Fibroblast of skin of back (primary cell): ENCODE results near the gene NADK.
A peak's percentile ranks its signal among the peaks of the same experiment; 100 is the strongest.

Source experiments
- DNase-seq: peaks from one replicate; pipeline ENCODE4 v3.0.0-alpha.2; 2013

The NADK gene

GRCh38 chr1:1786836-1787605 is 8.8 kb upstream of the NADK start:
- no peak for DNase-seq

- no peak for DNase-seq
Measured at GRCh38 chr1:1785666-1786065, 7.4 kb upstream of the NADK start.

- no peak for DNase-seq
Measured at GRCh38 chr1:1784933-1785332, 6.7 kb upstream of the NADK start.

DNA sequence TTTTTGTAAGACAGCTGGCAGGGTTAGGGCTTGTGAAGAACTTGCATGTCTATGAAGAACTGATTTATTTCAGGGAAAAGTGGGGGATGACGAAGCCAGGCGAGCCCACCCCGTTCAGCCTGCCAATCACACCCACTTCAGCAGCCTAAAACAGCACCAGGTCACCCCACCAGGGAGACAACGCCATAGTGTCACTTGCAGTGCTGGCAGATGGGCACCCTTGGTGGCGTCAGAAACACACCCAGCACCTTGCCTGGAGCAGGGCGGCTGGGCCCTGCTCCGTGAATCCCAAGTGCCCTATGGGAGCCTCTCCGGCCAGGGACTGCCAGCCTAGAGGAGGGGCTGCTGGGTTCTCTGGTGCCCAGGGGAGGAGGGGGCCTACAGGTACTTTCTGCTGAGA is 5.0 kb upstream of the NADK start:
- DNase-seq, result no peak

GRCh38 chr1:1782399-1783221 is 4.3 kb upstream of the NADK start:
- peak; percentile 71 for DNase-seq

- no peak for DNase-seq
Measured at GRCh38 chr1:1781526-1781903, 3.2 kb upstream of the NADK start.

DNA sequence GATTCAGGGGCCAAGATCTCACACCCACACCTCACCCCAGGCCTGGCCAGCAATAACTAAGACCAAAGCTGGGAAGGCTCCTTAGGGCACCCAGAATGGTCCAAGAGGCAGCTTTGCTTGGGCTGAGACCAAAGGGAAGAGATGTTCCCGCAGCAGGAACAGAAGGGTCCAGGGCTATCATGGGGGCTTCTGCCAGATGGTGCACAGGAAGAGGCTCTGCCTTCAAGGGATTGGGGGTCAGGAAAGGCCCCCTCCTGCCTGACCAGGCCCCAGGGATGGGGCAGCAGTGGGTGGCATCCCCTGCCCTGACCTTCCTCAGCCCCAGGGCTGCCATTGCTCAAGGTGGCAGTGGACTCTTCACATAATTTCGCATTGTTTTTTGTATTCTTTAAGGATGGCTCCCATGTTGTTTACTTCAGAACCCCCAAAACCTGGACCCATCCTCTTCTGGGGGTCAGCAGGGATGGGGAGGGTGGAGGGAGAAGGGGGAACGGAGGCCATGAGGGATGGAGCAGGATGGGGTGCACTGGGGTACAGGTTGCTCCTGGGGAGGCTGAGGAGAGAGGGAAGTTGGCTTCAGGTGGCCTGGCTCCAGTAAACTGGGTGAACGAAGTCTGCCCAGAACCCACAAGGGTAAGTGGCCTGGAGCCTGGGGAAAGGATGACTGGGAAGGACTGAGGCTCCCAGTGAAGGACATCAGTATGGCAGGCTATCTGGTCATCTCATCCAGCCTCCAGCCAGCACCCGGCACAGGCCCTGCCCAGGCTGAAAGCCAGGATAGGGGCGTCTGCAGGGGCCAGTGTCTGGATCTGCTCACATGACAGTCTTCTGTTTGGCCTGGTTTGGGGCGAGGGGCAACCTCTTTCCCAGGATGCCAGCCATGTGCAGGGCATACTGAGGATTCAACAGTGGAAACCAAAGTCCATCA is 2.6 kb upstream of the NADK start:
- DNase-seq, result no peak

DNA sequence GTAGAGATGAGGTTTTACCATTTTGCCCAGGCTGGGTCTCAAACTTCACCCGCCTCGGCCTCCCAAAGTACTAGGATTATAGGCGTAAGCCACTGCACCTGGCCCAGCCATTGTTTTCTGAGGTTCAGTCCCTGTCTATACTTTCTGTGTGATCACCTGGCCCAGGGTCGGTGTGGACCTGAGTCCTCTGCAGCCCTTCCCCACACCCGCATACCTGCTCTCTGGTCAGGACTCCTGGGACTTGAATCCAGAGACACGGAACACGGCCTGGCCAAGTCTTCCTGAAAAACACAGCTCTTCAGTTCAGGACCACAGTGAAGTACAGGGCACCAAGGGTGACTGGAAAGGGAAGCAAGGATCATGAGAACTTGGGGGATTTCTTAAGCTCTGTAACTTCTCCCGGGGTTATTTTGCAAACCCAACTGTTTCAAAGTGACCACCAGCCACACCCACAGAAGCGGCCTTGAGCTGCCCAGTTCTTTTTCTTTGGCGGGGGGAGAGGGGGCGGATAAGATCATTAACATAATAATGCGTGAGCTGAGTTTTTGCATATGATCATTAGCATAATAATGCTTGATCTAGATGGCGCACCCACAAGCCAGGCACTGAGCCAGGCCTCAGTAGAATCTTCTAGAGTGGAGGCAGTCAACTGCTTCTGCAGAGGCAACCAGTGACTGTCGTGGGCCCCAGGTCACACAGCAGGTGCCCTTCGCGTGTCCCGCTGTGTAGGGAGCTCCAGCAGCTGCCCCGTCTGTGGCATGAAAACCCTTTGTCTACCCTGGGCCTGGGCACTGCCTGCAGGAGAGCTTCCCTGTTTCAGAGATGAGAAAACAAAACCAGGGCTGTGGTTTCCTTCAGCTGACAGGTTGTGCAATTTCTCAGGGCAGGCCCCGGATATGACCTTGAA is 1.7 kb upstream of the NADK start:
- no peak for DNase-seq

GRCh38 chr1:1779320-1779675 is 1.0 kb upstream of the NADK start:
- no peak for DNase-seq

GRCh38 chr1:1778663-1779319 is 521 bp upstream of the NADK start:
- DNase-seq, result no peak

DNA sequence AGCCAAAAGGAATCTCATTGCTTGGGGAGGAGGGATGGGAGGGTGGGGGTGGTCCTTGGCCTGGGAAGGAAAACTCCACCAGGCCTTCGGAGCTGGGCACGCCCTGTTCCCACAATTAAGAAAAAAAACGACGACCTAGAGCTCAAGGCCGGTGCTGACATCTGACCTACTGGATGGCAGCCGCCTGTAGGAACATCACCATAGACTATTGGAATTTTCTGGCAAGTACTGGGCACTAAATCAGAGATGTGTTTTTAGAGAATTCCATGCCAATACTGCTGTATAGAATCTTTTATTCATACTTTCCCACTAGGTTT is 729 bp downstream of the NADK start:
- DNase-seq, result peak; percentile 32

DNA sequence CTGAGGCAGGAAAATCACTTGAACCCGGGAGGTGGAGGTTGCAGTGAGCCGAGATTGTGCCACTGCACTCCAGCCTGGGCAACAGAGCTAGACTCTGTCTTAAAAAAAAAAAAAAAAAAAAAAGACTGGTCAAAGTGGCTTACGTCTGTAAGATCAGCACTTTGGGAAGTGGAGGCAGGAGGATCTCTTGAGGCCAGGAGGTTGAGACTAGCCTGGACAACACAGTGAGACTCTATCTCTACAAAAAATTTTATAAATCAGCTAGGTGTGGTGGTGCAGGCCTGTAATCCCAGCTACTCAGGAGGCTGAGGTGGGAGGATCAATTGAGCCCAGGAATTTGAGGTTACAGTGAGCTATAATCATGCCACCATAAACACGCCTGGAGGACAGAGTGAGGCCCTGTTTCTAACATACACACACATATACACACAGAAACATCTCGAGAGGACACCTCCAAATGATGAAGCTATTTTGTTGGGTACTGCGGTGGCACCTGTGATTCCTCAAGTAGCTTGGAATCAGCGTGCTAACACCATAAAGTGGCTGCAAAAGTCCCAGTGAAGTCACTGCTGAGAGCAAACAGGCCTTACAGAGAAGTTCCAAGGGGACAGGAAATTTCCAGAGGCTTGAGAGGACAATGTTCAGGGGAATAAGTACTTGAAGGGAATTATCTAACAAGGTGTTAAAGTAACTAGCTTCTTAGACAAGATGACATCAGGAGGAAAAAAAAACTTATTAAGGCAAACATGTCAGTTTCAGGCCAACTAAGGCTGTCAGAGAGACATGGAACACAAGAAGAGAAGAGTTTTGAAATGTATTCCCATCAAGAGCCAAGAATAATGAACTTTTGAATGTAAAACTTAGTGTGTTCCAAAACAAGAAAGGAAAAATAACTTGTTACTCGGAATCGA is 1.3 kb downstream of the NADK start:
- no peak for DNase-seq

- no peak for DNase-seq
Measured at GRCh38 chr1:1775327-1776226, 2.7 kb downstream of the NADK start.

- DNase-seq, result no peak
Measured at GRCh38 chr1:1773874-1774273, 4.4 kb downstream of the NADK start.

- no peak for DNase-seq
Measured at GRCh38 chr1:1771096-1771495, 7.2 kb downstream of the NADK start.

DNA sequence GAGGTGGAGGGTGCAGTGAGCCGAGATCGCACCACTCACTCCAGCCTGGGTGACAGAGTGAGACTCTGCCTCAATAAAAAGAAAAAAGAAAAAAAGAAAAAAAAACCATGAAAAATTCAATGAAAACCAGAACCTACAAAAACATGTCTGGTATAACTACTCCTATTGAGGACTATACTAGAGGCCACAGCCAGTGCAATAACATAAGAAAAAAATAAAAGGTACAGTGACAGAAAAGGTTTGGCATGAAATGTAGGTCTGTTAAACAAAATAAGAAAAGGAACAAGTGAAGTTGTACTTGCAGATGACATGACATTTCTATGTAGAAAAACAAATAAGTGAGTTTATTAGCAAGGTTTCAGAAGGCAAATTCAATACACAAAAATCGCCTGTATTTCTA is 8.2 kb downstream of the NADK start:
- DNase-seq, result no peak

DNA sequence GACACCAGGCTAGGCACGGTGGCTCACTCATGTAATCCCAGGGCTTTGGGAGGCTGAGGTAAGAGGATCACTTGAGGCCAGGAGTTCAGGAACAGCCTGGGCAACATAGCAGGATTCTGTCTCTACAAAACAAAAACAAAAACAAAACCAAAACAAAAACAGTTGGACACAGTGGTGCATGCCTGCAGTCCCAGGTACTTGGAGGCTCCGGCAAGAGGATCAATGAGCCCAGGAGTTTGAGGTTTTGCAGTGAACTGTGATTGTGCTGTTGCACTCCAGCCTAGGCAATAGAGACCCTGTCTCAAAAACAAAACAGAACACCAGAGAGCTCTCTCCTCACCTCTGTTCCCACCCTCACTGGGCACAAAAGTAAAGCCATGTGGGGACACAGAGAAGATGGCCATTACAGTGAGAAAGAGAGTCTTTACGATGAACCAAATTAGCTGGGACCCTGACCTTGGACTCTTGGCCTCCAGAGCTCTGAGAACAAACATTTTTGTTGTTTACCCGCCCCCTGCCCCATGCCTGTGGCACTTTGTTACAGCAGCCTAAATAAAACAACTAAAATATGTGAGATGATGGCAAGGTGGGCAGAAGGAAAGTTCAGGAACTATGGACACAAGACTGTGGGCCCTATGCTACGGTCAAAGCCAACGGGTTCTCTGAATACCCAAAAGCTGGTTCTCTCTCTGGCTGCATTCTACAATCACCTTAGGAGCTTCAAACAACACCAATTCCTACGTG is 9.8 kb downstream of the NADK start:
- DNase-seq, result no peak

- DNase-seq, result no peak
Measured at GRCh38 chr1:1764876-1765470, 13.3 kb downstream of the NADK start.
